GM12874 (cell line): ENCODE results near the gene UBE2K.

Experiments
- CTCF ChIP-seq: IDR thresholded peaks from 2 replicates; pipeline ENCODE4 v1.5.1; 2011; ENCODE audit warnings: low read depth, mild to moderate bottlenecking, control low read depth, low read length, moderate library complexity; ENCODE audit not compliant: insufficient read depth

UBE2K gene

GRCh38 chr4:39702716-39703115 is 4.8 kb downstream of the UBE2K start:
- TF ChIP-seq CTCF = no peak

- TF ChIP-seq CTCF = no peak
Measured at GRCh38 chr4:39706334-39706733, 8.4 kb downstream of the UBE2K start.

GRCh38 chr4:39706741-39707511 is 9.0 kb downstream of the UBE2K start:
- TF ChIP-seq CTCF = no peak

GRCh38 chr4:39710098-39710896 is 12.4 kb downstream of the UBE2K start:
- TF ChIP-seq CTCF = no peak

GRCh38 chr4:39712819-39713607 is 15.1 kb downstream of the UBE2K start:
- no peak for TF ChIP-seq CTCF

GRCh38 chr4:39713691-39714090 is 15.8 kb downstream of the UBE2K start:
- no peak for TF ChIP-seq CTCF

GRCh38 chr4:39714166-39714565 is 16.2 kb downstream of the UBE2K start:
- no peak for TF ChIP-seq CTCF
